ENCODE data around the gene KCTD15. TPM values are rescaled to one million over a fixed set of nuclear protein-coding genes. Genes with fewer than 3 reads are reported as not detected.

The KCTD15 gene
- total RNA-seq (2022; extraction: Qiagen RNA extraction; ENCODE audit: low read depth) = 44.1 to 73.1 TPM (median 60.6 TPM) in 5 replicates

GRCh38 chr19:33796164-33796875, at the start of gene KCTD15:
KCTD15 (plus strand) TSS chr19:33796870; CDS start chr19:33800455, 3,585 bp downstream.

Other genes with a start within 250 kb of the KCTD15 start
- gene CHST8, start 174.9 kb upstream of the KCTD15 start, total RNA-seq (2022; extraction: Qiagen RNA extraction; ENCODE audit: low read depth) = 0.15 to 0.38 TPM (median 0.20 TPM) in 3 of 5 replicates, not detected in the others

Measured in A549 treated with RU486 at 1 μM for 4 hours (cell line).